Hepatocyte (in vitro differentiated cells): Measurements from ENCODE around the gene RFNG. TPM values are rescaled to one million over a fixed set of nuclear protein-coding genes. Genes with fewer than 3 reads are reported as not detected.
"Not testable (repeated sequence)": the region's sequence is repeated elsewhere in the genome, so short reads cannot be mapped to it uniquely, and the experiment has no call there.

Source experiments
- DNase-seq: peaks from one replicate; pipeline ENCODE4 v3.0.0-alpha.2; 2016; ENCODE audit warnings: low spot score
- H2AFZ ChIP-seq: fragments of 200-600 bp; sonication (generic); 2 replicates; pipeline ENCODE4 v1.6.0; 2016; ENCODE audit warnings: antibody characterized with exemption, mild to moderate bottlenecking
- H3K27ac ChIP-seq: fragments of 200-600 bp; sonication (generic); 2 replicates; pipeline ENCODE4 v1.5.1; 2016; ENCODE audit warnings: mild to moderate bottlenecking
- H3K27me3 ChIP-seq: fragments of 200-600 bp; sonication (generic); 2 replicates; pipeline ENCODE4 v1.6.1; 2016
- H3K36me3 ChIP-seq: fragments of 200-600 bp; sonication (generic); replicated peaks from 2 replicates; pipeline ENCODE4 v1.5.1; 2016; ENCODE audit warnings: low read depth; ENCODE audit not compliant: insufficient read depth
- H3K4me1 ChIP-seq: fragments of 200-600 bp; sonication (generic); 2 replicates; pipeline ENCODE4 v1.5.1; 2016; ENCODE audit warnings: mild to moderate bottlenecking, moderate library complexity; ENCODE audit not compliant: insufficient read depth
- H3K4me2 ChIP-seq: fragments of 200-600 bp; sonication (generic); 2 replicates; pipeline ENCODE4 v1.6.0; 2016
- H3K4me3 ChIP-seq: fragments of 200-600 bp; sonication (generic); 2 replicates; pipeline ENCODE4 v1.5.1; 2016; ENCODE audit warnings: mild to moderate bottlenecking
- H3K79me2 ChIP-seq: fragments of 200-600 bp; sonication (generic); 2 replicates; pipeline ENCODE4 v1.6.0; 2017; ENCODE audit warnings: mild to moderate bottlenecking
- H3K9me2 ChIP-seq: fragments of 200-600 bp; sonication (generic); replicated peaks from 2 replicates; pipeline ENCODE4 v1.6.0; 2017; ENCODE audit warnings: mild to moderate bottlenecking; ENCODE audit not compliant: insufficient read depth
- H3K9me3 ChIP-seq: fragments of 200-600 bp; sonication (generic); 2 replicates; pipeline ENCODE4 v1.5.1; 2016; ENCODE audit warnings: low read depth, mild to moderate bottlenecking
- H4K20me1 ChIP-seq: fragments of 200-600 bp; sonication (generic); 2 replicates; pipeline ENCODE4 v1.6.0; 2016; ENCODE audit warnings: mild to moderate bottlenecking; ENCODE audit not compliant: insufficient read depth, poor library complexity, severe bottlenecking
- EZH2 ChIP-seq: fragments of 200-600 bp; sonication (generic); IDR thresholded peaks from 2 replicates; pipeline ENCODE4 v1.6.1; 2016; ENCODE audit warnings: antibody characterized with exemption, mild to moderate bottlenecking, borderline replicate concordance
- EZH2phosphoT487 ChIP-seq: fragments of 200-600 bp; sonication (generic); IDR thresholded peaks from one replicate; pipeline ENCODE4 v1.6.1; 2018; ENCODE audit warnings: antibody characterized with exemption, mild to moderate bottlenecking, low read depth, moderate library complexity; ENCODE audit not compliant: unreplicated experiment, severe bottlenecking
- WGBS: methylation state at CpG from one replicate; pipeline ENCODE4 v1.1.6; 2016; ENCODE audit warnings: low lambda C conversion rate; ENCODE audit errors: missing lambda C conversion rate; 5-methylcytosine and 5-hydroxymethylcytosine counted together
- polyA plus RNA-seq: library from polyadenylated mRNA; unstranded; fragments of >200 nt; fragmentation: Nextera tagmentation; extraction: Ambion mirVana; gene quantifications from 2 replicates; pipeline ENCODE4 v1.2.1, GENCODE V29; 2016
- total RNA-seq: library from RNA; depleted of rRNA; stranded (reverse); fragments of >200 nt; gene quantifications from 2 replicates; pipeline ENCODE4 v1.2.3, GENCODE V29; 2014
- TF ChIP-seq, protein P1 (sequence below): fragments of 200-600 bp; sonication (generic); IDR thresholded peaks from 2 replicates; pipeline ENCODE4 v1.5.1; 2016; ENCODE audit warnings: antibody characterized with exemption, mild to moderate bottlenecking; ENCODE audit not compliant: poor library complexity

The RFNG gene
- total and polyA plus RNA-seq, 2 experiments from 2014 or later: 43.2 to 109 TPM

- Histone ChIP-seq H3K4me1 (no peaks in the 10 kb centered on the region), H3K27ac (no peak overlapping the region), H3K4me2 (no peak overlapping the region), H4K20me1 (no peaks in the 10 kb centered on the region), H3K79me2 (no peaks in the 10 kb centered on the region), H3K4me3 (no peak overlapping the region), H3K9me2 (no peaks in the 10 kb centered on the region), H3K36me3 (no peaks in the 10 kb centered on the region), H3K9me3 (no peaks in the 10 kb centered on the region), H2AFZ (no peak overlapping the region), H3K27me3 (no peaks in the 10 kb centered on the region)
- no peak for DNase-seq
- 78% methylated on average over 16 of the region's 16 CpGs for WGBS
- TF ChIP-seq EZH2phosphoT487: no peak
Measured at GRCh38 chr17:82043507-82043906, 8.1 kb downstream of the RFNG start.

GRCh38 chr17:82042649-82043048 lies 9.0 kb downstream of the RFNG start:
- Histone ChIP-seq H3K9me3 (no peaks in the 10 kb centered on the region), H3K27ac (no peak overlapping the region), H4K20me1 (no peaks in the 10 kb centered on the region), H3K4me1 (no peaks in the 10 kb centered on the region), H3K9me2 (no peaks in the 10 kb centered on the region), H3K79me2 (no peaks in the 10 kb centered on the region), H3K4me3 (no peak overlapping the region), H2AFZ (no peak overlapping the region), H3K27me3 (no peaks in the 10 kb centered on the region), H3K36me3 (no peaks in the 10 kb centered on the region), H3K4me2 (no peak overlapping the region)
- WGBS: 87% methylated on average over 9 of the region's 9 CpGs
- DNase-seq: no peak
- TF ChIP-seq EZH2phosphoT487: no peak

DNA sequence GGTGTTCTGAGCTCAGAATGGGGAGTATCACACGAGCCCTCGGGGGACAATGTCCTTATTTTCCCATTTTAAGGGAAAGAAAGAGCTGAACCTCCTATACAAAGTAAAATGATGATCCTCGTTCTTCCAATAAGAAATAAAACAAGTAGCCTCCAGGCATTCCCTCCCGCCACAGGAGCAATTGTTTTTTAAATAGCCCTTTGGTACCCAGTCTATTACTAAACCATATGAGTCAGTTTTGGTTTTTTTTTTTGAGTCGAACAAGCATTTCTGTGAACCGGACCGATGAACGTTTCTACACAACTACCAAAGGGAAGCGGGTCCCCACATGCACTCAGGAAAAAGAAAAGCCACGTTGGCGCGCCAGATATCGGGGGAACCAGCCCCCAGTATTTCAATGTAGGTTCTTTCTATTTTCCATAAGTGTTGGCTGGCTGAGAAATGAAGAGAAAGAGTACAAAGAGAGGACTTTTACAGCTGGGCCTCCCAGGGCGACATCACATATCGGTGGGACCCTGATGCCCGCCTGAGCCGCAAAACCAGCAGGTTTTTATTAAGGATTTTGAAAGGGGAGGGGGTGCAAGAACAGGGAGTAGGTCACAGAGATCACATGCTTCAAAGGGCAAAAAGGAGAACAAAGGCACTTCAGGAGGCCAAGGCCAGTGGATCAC lies 10.3 kb downstream of the RFNG start:
- Histone ChIP-seq H3K79me2 (peaks cover 3% of the 10 kb centered on the region), H3K27me3 (no peaks in the 10 kb centered on the region), H3K9me2 (no peaks in the 10 kb centered on the region), H3K9me3 (no peaks in the 10 kb centered on the region), H3K4me1 (peaks cover 5% of the 10 kb centered on the region), H4K20me1 (no peaks in the 10 kb centered on the region), H3K36me3 (no peaks in the 10 kb centered on the region), H3K4me2 (no peak overlapping the region), H3K27ac (no peak overlapping the region), H3K4me3 (no peak overlapping the region), H2AFZ (no peak overlapping the region)
- 92% methylated on average over 17 of the region's 17 CpGs for WGBS
- no peak for DNase-seq
- no peak for TF ChIP-seq EZH2
- TF ChIP-seq EZH2phosphoT487: no peak
- TF ChIP-seq, protein P1, sequence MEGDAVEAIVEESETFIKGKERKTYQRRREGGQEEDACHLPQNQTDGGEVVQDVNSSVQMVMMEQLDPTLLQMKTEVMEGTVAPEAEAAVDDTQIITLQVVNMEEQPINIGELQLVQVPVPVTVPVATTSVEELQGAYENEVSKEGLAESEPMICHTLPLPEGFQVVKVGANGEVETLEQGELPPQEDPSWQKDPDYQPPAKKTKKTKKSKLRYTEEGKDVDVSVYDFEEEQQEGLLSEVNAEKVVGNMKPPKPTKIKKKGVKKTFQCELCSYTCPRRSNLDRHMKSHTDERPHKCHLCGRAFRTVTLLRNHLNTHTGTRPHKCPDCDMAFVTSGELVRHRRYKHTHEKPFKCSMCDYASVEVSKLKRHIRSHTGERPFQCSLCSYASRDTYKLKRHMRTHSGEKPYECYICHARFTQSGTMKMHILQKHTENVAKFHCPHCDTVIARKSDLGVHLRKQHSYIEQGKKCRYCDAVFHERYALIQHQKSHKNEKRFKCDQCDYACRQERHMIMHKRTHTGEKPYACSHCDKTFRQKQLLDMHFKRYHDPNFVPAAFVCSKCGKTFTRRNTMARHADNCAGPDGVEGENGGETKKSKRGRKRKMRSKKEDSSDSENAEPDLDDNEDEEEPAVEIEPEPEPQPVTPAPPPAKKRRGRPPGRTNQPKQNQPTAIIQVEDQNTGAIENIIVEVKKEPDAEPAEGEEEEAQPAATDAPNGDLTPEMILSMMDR: no peak

- Histone ChIP-seq H3K9me3 (no peaks in the 10 kb centered on the region), H3K4me3 (no peak overlapping the region), H3K4me1 (peaks cover 9% of the 10 kb centered on the region), H3K9me2 (no peaks in the 10 kb centered on the region), H3K27ac (no peak overlapping the region), H4K20me1 (no peaks in the 10 kb centered on the region), H3K4me2 (no peak overlapping the region), H3K27me3 (no peaks in the 10 kb centered on the region), H3K79me2 (peaks cover 11% of the 10 kb centered on the region), H2AFZ (no peak overlapping the region), H3K36me3 (no peaks in the 10 kb centered on the region)
- WGBS: 97% methylated on average over 7 of the region's 8 CpGs
- DNase-seq: no peak
- no peak for TF ChIP-seq EZH2
- TF ChIP-seq, protein P1: no peak
- no peak for TF ChIP-seq EZH2phosphoT487
Measured at GRCh38 chr17:82039695-82040299, 11.8 kb downstream of the RFNG start.

- not testable (repeated sequence) for H3K4me3 ChIP-seq, H3K4me1 ChIP-seq
- WGBS: 91% methylated on average over 16 of the region's 16 CpGs
Measured at GRCh38 chr17:82038796-82039409, 12.7 kb downstream of the RFNG start.

More at GRCh38 chr17:82038796-82039409, 12.7 kb downstream of the RFNG start:
- H3K9me2 ChIP-seq, H3K36me3 ChIP-seq, H3K27me3 ChIP-seq, H3K27ac ChIP-seq, DNase-seq, H3K9me3 ChIP-seq, H4K20me1 ChIP-seq, H3K4me2 ChIP-seq, H2AFZ ChIP-seq: not testable (repeated sequence)
- H3K79me2 ChIP-seq: peaks cover 11% of the 10 kb centered on the region
